Upper lobe of left lung (tissue), 6 donors: ENCODE data around the gene STK11. TPM values are rescaled to one million over a fixed set of nuclear protein-coding genes. Genes with fewer than 3 reads are reported as not detected.

Experiments
- ATAC-seq, 2 donors: fragments of 200-7000 bp; cut with Tn5 transposase; one replicate each; pipeline ENCODE4 v1.9.1; 2022; ENCODE audit warnings: mild to moderate bottlenecking in 2 of 2, moderate library complexity in 2 of 2; ENCODE audit not compliant: low FRiP score in 2 of 2
- DNase-seq, 2 donors: peaks; one replicate each; pipeline ENCODE4 v3.0.0-alpha.2; 2019 to 2020
- H3K27ac ChIP-seq, 4 donors: fragments of 200-600 bp; sonication (generic); one replicate each; pipeline ENCODE4 v1.5.1; 2016 to 2019
- H3K27me3 ChIP-seq, 4 donors: fragments of 200-600 bp; sonication (generic); one replicate each; pipeline ENCODE4 v1.5.1; 2017 to 2019
- H3K36me3 ChIP-seq, 4 donors: fragments of 200-600 bp; sonication (generic); one replicate each; pipeline ENCODE4 v1.5.1; 2016 to 2019
- H3K4me1 ChIP-seq, 4 donors: fragments of 200-600 bp; sonication (generic); one replicate each; pipeline ENCODE4 v1.5.1; 2018 to 2019
- H3K4me3 ChIP-seq, 4 donors: fragments of 200-600 bp; sonication (generic); one replicate each; pipeline ENCODE4 v1.5.1; 2017 to 2019; ENCODE audit warnings: mild to moderate bottlenecking in 2 of 4, moderate library complexity in 1 of 4
- H3K9me3 ChIP-seq, 4 donors: fragments of 200-600 bp; sonication (generic); one replicate each; pipeline ENCODE4 v1.5.1; 2018 to 2019
- EP300 ChIP-seq, 4 donors: sonication (generic); formaldehyde crosslinking; IDR thresholded peaks; one replicate each; pipeline ENCODE4 v1.5.1; 2017; ENCODE audit warnings: antibody characterized with exemption in 4 of 4, control low read depth in 2 of 4
- POLR2A ChIP-seq, 4 donors: fragments of 450-650 bp; IDR thresholded peaks; one replicate each; pipeline ENCODE4 v1.5.1; 2016 to 2017; ENCODE audit warnings: antibody characterized with exemption in 4 of 4, mild to moderate bottlenecking in 2 of 4
- POLR2AphosphoS5 ChIP-seq, 2 donors: sonication (generic); formaldehyde crosslinking; IDR thresholded peaks; one replicate each; pipeline ENCODE4 v1.5.1; 2017; ENCODE audit warnings: antibody characterized with exemption in 2 of 2
- WGBS, 2 donors: methylation state at CpG; one replicate each; pipeline ENCODE4 v1.1.5; 2017 to 2018; 5-methylcytosine and 5-hydroxymethylcytosine counted together
- total RNA-seq, 6 donors: library from RNA; depleted of rRNA in 4 of 6; stranded (reverse); fragments of >200 nt in 4 of 6; gene quantifications; one replicate each; pipeline versions ENCODE4 v1.1.0 to v1.2.1, GENCODE V29; 2016 to 2021
- TF ChIP-seq, protein P1 (sequence below), 6 experiments: fragments of 450-650 bp in 4 of 6; fragments of 200-600 bp in 2 of 6; sonication (generic) in 2 of 6; IDR thresholded peaks; one replicate each; pipeline ENCODE4 v1.5.1; 2016 to 2019; ENCODE audit warnings: antibody characterized with exemption in 6 of 6
- donor health status: DM: no; HTN: no; CAD: no; lungs with moderate emphysema.
- donor health status: DM: no; HTN: yes; CAD: no; lungs with severe emphysema.

STK11 gene
- total RNA-seq, 6 donors from 2014 or later, result 50.2 to 168 (median 63.2) TPM

DNA sequence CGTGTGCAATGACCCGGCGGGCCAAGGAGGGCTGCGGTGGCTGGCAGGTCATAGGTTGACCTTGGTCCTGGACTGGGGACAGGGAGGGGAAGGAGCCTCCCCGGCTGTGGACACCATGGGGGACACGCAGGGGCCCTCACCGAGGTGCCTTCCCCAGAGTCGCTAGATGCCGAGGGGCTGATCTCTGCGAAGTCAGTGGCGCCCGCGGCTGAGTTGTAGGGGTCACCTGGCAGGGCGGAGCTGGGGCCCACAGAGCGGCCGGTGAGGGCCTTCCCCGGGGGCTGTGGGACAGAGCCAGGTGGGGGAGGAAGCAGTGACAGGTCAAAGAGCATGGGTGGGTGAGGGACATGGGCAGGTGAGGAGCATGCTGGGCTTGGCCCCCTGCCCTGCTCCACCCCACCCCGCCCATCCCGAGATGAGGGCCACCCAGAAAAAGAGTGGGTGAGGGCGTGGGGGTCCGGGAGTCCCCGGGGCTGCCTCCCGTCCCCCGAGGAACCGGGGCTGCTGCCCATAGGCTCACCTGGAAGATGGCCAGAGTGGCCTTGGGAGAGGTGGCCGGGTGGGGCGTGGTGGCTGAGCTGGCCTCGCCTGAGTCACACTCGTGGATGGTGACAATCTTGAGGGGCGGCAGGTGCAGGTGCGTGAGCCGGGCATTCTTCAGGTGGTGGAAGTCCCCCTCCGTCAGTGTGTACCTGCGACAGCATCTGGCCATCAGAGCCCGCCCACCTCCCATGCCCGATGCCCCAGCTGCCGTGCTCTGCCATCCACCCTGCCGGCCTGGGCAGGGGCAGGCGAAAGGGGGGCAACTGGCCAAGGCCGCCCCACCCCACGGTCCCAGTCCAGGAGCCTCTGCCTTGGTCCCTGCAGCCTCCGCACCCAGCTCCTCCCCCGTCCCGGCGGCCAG, 28.7 kb downstream of the STK11 start:
- Histone ChIP-seq H3K4me1 (peaks cover 32 to 61% (median 39%) of the 10 kb centered on the region in 4 donors), H3K9me3 (no peaks in the 10 kb centered on the region), H3K27ac (no peak overlapping the region), H3K4me3 (no peak overlapping the region), H3K36me3 (no peaks in the 10 kb centered on the region), H3K27me3 (peaks cover 0 to 9% (median 3%) of the 10 kb centered on the region in 4 donors)
- ATAC-seq (no peak), DNase-seq (peak in 1 of 2 donors; percentile 85)
- TF ChIP-seq, protein P1, sequence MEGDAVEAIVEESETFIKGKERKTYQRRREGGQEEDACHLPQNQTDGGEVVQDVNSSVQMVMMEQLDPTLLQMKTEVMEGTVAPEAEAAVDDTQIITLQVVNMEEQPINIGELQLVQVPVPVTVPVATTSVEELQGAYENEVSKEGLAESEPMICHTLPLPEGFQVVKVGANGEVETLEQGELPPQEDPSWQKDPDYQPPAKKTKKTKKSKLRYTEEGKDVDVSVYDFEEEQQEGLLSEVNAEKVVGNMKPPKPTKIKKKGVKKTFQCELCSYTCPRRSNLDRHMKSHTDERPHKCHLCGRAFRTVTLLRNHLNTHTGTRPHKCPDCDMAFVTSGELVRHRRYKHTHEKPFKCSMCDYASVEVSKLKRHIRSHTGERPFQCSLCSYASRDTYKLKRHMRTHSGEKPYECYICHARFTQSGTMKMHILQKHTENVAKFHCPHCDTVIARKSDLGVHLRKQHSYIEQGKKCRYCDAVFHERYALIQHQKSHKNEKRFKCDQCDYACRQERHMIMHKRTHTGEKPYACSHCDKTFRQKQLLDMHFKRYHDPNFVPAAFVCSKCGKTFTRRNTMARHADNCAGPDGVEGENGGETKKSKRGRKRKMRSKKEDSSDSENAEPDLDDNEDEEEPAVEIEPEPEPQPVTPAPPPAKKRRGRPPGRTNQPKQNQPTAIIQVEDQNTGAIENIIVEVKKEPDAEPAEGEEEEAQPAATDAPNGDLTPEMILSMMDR (IDR thresholded peaks at IDR 0.05), result no peak
- no peak for TF ChIP-seq POLR2A (IDR thresholded peaks at IDR 0.05)
- no peak for TF ChIP-seq POLR2AphosphoS5 (IDR thresholded peaks at IDR 0.05)
- TF ChIP-seq EP300 (IDR thresholded peaks at IDR 0.05), result no peak
- 91% methylated on average over 27 to 43 of the region's 45 CpGs for WGBS, 2 donors

DNA sequence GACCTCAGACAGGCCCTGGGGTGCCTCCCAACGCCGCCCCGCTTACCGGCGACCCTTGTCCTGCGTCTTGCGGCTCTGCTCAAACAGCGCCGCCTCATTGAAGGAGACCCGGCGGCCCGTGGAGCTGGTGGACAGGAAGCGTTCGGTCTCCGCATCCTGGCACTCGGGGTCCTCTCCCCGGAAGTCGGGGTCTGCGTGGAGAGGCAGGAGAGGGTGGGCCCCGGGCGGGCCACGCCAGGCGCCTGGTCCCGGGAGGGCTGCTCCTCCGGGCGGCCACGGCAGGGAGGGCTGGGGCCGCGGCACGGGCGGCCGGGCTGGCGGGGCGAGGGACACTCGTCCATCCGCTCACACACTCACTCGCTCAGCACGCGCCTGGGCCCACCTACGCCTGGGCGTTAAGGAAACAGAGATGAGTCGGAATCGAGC, 29.4 kb downstream of the STK11 start:
- DNase-seq (peak in 1 of 2 donors; percentile 86), ATAC-seq (no peak)
- H3K27me3 ChIP-seq, result peaks cover 0 to 9% (median 3%) of the 10 kb centered on the region in 4 donors
- no peak overlapping the region for H3K27ac ChIP-seq
- H3K9me3 ChIP-seq, result no peaks in the 10 kb centered on the region
- TF ChIP-seq POLR2A (IDR thresholded peaks at IDR 0.05) (no peak), POLR2AphosphoS5 (IDR thresholded peaks at IDR 0.05) (no peak), EP300 (IDR thresholded peaks at IDR 0.05) (no peak)
- TF ChIP-seq, protein P1 (IDR thresholded peaks at IDR 0.05), result no peak
- WGBS, 2 donors, result 93 to 94% methylated on average over 43 of the region's 43 CpGs
- no peak overlapping the region for H3K4me3 ChIP-seq
- peaks cover 35 to 63% (median 40%) of the 10 kb centered on the region in 4 donors for H3K4me1 ChIP-seq
- H3K36me3 ChIP-seq, result no peaks in the 10 kb centered on the region

DNA sequence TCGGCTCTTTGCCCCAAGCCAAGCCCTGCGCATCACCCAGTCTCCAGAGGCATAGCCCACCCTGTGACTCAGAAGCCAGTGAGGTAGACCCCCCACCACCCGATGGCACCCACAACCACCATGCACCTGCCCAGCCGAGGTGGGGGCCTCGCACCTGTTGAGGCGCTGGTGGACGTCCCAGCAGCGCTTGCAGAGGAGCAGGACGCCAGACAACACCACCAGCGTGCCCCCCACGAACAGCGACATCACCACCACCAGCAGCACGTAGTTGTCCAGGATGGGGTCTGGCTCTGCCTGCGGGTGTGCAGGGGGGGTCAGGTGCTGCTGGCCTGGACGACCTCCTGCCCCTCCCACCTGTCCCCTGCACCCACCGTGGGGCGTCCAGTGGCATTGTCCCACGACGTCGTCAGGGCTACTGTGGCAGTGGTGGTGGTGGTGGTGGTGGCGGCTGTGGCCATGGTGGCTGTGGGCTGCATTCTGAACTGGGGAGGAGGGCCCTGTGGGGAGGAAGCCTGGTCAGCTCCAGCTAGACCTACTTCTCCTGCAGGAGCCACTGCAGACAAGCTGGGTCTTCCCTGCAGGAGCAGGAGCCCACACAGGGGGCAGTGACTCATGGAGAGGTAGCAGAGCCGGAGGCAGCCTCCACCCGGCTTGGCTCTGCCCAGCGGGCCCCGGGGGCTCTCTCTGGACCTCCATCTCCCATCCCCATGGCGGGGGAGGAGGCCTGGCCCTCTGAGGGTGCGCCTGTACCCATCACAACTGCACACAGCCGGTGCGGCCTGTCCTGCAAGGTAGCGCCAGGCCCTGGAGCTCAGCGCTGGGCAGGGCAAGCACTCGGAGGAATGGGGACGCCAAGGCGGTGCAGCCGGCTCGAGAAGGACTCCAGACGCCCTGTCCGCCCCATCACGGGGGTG, 30.3 kb downstream of the STK11 start:
- Histone ChIP-seq H3K9me3 (no peaks in the 10 kb centered on the region), H3K4me3 (no peak overlapping the region), H3K27ac (no peak overlapping the region), H3K4me1 (peaks cover 44 to 65% (median 45%) of the 10 kb centered on the region in 4 donors), H3K27me3 (peaks cover 0 to 9% (median 3%) of the 10 kb centered on the region in 4 donors), H3K36me3 (no peaks in the 10 kb centered on the region)
- TF ChIP-seq POLR2A (IDR thresholded peaks at IDR 0.05) (no peak), POLR2AphosphoS5 (IDR thresholded peaks at IDR 0.05) (no peak), EP300 (IDR thresholded peaks at IDR 0.05) (no peak)
- TF ChIP-seq, protein P1 (IDR thresholded peaks at IDR 0.05), result no peak
- ATAC-seq (no peak), DNase-seq (peak in 1 of 2 donors; percentile 80)
- WGBS, 2 donors, result 83 to 89% methylated on average over 6 to 33 of the region's 39 CpGs

DNA sequence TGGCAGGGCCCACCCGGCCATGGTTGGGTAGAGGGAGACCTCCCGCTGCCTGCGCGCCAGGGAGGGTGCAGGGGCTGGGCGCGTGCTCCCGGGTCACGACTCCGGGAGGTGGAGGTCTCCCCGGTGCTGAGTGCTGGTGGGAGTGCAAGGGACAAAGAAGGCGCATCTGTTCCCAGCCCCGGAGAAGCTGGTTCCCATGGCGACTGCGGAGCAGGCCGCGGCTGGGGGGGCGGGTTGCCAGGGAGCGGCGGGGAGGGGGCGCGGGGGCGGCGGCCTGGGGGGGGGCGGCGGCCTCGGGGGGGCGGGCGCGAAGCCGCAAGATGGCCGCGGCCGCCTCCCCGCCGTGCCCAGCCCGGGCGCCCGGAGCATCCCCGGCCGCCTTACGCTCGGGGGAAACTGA, 31.0 kb downstream of the STK11 start:
- Histone ChIP-seq H3K36me3 (no peaks in the 10 kb centered on the region), H3K27me3 (peaks cover 0 to 9% (median 3%) of the 10 kb centered on the region in 4 donors), H3K4me3 (peak overlapping the region in 3 of 4 donors; percentile 51 to 53 (median 53)), H3K9me3 (no peaks in the 10 kb centered on the region), H3K27ac (no peak overlapping the region), H3K4me1 (peaks cover 47 to 68% (median 51%) of the 10 kb centered on the region in 4 donors)
- TF ChIP-seq POLR2AphosphoS5 (IDR thresholded peaks at IDR 0.05) (no peak), POLR2A (IDR thresholded peaks at IDR 0.05) (no peak), EP300 (IDR thresholded peaks at IDR 0.05) (no peak)
- TF ChIP-seq, protein P1 (IDR thresholded peaks at IDR 0.05), result no peak
- 25% methylated on average over 35 of the region's 42 CpGs; no CpG with 5 or more reads in 1 of the 2 donors for WGBS, 2 donors
- DNase-seq (no peak), ATAC-seq (no peak)
